Measurements from ENCODE around the gene B3GNT3. TPM values are rescaled to one million over a fixed set of nuclear protein-coding genes. Genes with fewer than 3 reads are reported as not detected.

B3GNT3 gene, protein sequence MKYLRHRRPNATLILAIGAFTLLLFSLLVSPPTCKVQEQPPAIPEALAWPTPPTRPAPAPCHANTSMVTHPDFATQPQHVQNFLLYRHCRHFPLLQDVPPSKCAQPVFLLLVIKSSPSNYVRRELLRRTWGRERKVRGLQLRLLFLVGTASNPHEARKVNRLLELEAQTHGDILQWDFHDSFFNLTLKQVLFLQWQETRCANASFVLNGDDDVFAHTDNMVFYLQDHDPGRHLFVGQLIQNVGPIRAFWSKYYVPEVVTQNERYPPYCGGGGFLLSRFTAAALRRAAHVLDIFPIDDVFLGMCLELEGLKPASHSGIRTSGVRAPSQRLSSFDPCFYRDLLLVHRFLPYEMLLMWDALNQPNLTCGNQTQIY
- polyA plus RNA-seq (ENCODE audit: insufficient read length in 4 of 4), result 10 to 100 TPM in 2 of 4 donors, 1 to 10 TPM in 2; 5.1 to 12.0 (median 8.0) TPM

DNA sequence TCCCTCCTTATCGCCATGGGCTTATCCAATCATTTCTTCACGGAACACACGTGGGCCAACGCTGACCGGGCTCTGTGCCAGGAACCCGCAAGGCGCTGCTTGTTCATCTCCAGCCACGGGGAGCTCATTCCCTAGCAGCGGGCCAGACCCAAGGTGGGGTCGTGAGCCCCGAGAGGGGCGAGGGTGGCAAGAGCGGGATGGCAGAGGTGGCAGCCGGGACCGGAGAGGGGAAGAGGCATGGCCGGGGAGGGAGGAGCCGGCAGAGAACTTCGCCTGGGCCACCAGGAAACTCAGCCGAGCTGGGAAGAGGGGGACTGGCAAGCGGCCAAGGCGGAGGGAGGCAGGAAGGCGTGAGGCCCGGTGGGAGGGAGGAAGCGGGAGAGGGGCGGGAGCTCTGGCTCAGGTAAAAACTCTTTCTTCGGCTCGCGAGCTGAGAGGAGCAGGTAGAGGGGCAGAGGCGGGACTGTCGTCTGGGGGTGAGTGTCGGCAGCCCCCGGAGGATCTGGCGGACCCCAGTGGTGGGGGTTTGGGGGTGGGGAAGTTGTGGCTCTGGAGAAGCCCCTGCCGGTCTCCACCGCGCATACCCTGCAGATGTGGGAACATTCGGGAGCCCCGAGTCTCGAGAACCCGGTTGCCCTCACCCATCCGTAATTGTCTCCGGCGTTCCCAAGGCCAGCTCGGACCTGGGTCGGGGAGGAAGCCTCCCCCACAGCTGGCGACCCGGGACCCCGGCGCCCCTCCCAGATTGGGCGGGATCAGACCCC, at the start of gene B3GNT3:
Gene B3GNT3, plus strand, starts transcription at position 408 of the 764 bp plus-strand sequence. CDS start 12,670 bp downstream, outside the sequence.
- no peak for DNase-seq (ENCODE audit: low read depth in 4 of 4, low spot score in 2 of 4)

DNA sequence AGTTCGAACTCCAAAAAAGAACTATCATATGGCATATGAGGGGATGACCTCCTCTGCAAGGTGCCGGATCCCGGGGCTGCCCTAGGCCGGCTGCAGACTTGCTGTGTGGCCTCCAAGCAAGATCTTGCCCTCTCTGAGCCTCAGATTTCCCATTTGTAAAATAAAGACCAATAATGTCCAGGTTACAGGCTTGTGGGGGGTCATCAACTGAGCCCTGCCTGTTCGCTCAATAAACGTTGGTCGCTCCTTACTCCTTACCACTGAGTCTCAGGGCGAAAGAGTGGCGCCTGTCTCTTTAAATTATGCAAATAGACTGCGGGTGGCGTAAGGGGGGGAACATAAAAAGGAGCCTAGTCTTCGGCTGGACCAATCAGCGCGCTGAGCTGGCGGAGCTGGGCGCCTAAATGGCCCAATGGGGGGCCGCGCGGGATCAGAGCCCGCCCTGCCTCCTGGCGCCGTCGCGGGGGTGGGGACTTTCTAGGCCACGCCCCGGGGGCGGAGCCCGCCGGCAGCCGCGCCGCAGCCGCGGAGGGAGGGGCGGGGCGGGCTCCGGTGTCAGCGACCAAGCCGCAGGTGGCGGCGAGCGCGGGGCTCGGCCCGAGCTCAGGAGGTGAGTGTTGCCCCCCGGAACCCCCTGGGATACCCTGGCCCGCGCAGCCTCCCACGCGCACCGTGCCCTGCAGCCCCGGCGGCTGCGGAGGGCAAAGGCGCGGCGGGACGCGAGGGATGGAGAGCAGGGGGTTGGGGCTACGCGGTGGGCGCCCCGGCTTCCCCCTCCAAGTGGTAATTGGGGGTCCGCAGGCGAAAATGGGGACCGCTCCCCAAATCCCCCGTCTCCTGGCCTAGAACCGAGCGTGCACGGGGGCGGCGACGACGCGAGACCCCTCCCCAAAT, 47.5 kb upstream of the B3GNT3 start:
- DNase-seq (ENCODE audit: low read depth in 4 of 4, low spot score in 2 of 4), result peak in 3 of 4 donors; percentile 70 to 84 (median 81)

DNA sequence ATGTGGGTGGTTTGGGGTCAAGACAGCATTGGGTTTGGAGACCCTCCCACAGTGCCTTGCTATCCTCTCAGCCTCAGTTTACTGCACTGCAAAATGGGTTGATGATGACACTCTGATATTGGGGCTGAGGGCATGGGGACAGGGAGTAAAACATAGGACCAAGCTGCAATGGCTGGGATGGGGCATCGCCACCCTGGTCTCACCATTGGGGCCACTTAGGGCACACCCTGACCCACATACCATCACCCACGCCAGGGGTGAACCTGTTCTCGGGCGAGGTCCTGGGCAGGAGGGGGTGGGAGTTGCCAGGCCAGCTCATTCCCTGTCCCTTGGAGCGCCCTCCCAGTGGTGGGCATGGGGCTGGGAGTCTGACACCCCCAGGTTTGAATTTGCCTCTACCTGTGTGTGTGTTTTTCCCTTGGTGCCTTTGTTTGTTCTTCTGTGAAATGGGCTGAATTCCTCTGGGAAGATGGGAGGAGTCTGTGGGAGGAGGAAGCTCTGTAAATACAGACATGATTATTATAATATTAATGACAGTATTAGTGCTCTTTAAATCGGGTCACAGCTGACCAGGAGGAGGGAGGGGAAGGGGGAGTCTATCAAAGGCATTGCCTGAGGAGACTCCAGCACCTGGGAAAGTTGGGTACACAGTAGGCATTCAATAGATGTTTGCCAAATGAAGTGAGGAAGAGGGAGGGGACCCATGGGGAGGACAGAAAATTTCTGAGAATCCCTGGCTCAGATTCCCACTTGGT, 45.9 kb upstream of the B3GNT3 start:
- no peak for DNase-seq (ENCODE audit: low read depth in 4 of 4, low spot score in 2 of 4)

DNA sequence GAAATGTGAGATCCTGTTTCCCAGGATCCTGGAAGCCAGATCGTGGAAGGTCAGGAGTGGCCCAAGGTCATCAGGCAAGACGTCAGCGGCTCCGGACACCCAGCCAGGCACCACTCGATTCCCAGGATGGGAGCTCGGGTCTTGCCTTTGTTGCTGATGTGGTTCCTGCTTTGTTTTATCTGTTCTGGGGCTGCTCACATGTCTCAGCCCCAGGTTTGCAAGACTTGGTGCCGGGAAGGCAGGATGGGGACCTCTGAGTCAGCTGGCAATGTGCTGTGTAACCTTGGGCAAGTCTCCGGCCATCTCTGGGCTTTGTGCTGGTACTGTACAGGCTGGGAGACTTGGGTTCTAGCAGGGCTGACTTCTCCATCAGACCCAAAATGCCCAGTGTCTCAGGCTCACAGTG, 45.0 kb upstream of the B3GNT3 start:
- DNase-seq (ENCODE audit: low read depth in 4 of 4, low spot score in 2 of 4), result no peak

DNA sequence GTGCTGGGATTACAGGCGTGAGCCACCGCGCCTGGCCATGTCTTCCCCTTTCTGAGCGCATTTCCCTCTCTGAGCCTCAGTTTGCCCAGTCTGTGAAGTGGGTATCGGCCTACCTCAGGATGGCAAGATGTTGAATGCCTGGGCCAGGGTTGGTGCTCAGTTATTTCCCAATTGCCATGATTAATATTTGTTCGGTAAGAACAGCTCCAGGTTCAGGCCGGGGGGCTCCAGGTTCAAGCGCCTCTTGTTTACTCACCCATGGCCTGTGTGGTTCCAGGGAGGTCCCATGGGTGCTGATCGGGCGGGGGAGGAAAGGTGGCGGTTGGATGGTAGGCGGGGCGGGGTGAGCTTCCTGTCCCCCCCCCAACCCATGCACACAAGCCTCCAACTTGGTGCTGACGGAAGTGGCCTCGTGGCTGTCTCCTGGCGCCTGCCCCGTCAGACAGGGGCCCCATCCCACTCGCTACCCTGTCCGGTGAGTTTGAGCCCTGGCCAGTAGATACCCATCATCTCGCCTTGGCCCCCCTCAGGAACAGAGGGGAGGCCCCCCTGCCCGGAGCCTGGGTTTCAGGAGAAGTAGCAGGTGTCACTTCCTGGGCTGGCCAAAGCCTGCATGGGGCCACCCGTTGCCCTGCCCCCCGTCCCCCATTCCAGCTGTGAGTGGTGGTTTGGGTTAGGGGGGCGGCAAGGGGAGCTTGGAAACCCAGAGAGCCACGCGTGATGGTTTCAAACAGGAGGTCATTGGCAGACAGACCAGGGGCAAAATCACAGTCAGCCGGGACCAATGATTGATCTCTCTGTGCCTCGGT, 43.6 kb upstream of the B3GNT3 start, which contains the start of gene FCHO1:
Gene FCHO1, plus strand, starts transcription at position 375 of the 809 bp plus-strand sequence. CDS start 3,688 bp downstream, outside the sequence.
- no peak for DNase-seq (ENCODE audit: low read depth in 4 of 4, low spot score in 2 of 4)

DNA sequence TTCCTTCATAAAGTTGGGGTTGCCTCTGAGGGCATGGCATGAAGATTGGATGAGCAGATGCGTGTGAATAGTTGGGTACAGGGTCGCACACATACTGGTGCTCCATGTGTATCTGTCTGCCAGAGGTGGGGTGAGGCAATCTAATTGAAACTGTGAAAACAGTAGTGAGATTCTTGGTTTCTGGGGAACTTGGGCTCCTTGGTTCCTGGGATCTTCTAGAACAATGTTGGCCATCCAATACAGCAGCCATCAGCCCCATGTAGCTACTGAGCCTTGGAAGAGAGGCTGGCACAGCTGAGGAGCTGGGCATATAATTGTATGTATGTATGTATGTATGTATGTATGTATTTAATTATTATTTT, 43.0 kb upstream of the B3GNT3 start:
- DNase-seq (ENCODE audit: low read depth in 4 of 4, low spot score in 2 of 4), result no peak

DNA sequence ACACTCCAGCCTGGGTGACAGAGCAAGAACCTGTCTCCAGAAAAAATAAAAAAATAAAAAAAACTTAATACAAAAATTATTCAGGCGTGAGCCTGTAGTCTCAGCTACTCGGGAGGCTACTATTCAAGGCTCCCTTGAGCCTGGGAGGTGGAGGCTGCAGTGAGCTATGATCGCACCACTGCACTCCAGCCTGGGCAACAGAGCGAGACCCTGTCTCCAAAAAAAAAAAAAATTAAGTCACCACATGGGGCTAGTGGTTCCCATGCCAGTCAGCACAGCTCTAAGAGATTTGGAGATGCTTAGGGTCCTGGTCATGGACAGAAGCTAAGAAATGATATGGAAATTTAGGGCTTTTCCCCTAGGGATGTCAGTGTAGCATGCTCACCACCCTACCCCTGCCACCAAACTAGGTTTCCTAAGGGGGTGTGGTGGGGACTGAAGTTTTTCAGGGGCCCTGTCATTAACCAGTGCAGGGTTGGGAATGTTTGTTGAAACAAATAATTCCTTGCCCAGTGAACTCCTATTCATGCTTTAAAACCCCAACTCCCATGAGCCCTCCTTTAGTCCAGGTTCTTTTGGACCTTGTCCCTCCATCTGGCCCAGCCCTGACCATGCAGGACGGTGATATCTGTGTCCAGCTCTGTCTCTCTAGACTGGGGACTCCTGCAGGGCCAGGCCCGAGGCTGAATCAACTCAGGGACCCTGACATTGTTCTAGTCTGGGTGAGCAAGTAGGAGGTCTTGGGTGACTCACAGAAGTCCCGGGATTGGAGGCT, 41.9 kb upstream of the B3GNT3 start:
- no peak for DNase-seq (ENCODE audit: low read depth in 4 of 4, low spot score in 2 of 4)

DNA sequence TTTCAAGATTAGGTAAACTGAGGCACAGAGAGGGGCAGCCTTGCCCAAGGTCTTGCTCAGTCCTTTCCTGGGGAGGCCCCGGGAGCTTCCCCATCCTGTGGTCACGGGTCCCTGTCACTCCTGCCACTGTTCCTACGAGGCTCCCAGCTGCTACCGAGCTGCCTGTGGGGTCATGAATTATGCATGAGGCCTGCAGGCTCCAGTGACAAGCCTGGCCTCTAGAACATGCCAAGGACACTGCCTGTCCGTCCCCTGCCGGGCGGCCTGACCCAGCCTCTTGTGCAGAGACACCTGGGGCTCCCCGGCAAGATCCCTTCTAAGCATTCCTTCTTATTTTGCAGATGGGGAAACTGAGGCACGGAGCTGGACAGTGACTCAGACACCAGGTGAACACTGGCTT, 41.0 kb upstream of the B3GNT3 start:
- DNase-seq (ENCODE audit: low read depth in 4 of 4, low spot score in 2 of 4), result no peak

DNA sequence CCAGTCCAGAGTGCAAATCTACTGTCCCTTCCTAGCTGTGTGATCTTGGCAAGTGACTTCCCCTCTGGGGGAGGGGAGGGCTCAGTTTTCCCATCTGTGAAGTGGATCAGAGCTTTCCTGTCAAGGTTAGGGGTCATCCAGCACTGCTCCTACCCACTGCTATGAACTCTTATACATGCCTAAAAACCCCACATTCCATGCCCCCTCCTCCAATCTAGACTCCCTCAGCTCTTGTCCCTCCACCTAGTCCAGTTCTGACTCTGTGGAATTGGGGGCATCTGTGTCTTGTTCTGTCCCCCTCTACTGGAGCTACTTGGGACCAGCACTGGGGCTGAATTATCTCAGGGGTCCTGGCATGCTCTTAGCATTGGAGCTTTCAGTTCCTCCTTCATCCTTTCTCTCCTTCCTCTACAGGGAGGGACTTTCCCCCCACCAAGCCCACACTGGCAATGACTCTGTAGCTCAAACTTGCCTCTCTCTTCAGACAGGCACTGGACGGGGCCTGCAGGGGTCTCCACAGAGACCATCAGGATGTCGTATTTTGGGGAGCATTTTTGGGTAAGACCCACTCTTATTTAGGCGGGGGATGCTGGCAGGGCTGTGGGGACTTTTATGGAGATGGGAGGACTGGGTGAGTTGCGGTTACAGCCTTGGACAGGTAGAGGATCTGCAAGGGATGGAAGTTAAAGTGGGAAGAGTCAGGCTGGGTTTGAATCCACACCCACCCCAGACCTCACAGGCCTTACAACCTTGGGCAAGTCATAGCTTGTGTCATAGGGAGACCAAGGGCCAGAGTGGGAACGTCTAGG, 40.1 kb upstream of the B3GNT3 start:
- no peak for DNase-seq (ENCODE audit: low read depth in 4 of 4, low spot score in 2 of 4)

DNA sequence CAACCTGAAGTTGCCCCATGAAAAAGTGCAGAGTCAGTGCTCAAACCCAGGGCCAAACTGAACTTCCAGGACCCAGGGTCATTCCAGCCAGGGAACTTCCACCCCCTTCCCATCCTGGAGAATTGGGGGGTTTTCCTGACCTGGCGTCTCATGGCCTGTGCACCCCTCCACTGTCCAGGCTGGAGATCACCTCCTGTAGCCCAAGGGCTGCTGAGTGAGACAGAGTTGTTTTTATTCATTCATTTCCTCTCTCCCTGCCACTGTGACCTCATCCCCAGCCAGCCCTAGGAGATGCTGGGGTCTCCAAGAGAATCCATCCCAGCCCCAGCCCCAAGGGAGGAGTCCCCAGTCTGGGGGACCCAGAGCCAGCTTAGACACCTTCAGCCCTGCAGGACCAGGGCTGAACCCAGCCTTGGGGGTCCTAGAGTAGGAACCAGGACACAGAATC, 39.5 kb upstream of the B3GNT3 start:
- DNase-seq (ENCODE audit: low read depth in 4 of 4, low spot score in 2 of 4), result no peak

DNA sequence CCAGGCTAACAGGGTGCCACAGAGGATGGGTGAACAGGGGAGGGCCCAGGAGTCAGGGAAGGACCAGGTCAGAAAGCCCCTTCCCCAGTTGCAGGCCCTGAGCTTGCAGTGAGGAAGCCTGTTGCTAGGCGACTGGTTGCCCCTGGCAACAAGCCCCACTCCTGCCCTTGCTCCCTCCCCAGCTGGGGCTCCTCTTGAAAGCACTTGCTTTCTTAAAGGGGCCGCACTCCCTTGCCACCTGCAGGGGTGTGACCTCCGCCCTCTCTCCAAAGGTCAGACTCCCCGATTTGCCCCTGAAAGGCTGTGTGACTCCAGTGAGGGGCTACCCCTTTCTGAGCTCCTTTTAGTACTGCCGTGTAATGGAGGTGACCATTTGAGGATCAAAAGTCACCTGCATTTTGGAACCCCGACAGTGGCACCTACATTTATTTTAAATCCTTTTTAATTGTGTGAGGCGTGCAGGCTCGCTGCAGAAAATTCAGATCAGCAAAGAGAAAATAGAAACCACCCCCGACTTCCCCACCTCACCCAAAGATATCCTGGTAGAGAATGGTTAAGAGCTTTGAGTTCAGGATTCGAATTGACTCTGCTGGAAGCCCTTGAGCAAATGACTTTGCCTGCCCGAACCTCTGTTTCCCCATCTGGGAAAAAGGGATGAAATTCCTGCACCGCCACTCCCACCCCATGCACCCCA, 38.8 kb upstream of the B3GNT3 start:
- no peak for DNase-seq (ENCODE audit: low read depth in 4 of 4, low spot score in 2 of 4)

DNA sequence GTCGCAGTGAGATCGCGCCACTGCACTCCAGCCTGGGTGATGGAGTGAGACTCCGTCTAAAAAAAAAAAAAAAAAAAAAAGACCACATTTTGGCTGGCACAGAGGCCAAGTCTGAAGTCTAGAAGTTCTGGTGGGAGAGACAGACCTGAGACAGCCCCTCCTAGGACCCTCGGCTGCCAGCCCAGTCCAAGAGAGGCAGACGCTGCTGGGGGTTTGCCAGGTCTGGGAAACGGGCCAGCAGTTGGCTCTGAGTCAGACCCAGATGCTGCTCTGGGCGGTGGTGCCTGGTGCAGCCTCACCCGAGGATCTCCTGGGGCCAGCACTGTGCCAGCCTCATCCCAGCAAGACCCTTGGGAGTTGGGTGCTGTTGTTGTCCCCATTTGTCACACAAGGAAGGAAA, 37.8 kb upstream of the B3GNT3 start:
- DNase-seq (ENCODE audit: low read depth in 4 of 4, low spot score in 2 of 4), result no peak

DNA sequence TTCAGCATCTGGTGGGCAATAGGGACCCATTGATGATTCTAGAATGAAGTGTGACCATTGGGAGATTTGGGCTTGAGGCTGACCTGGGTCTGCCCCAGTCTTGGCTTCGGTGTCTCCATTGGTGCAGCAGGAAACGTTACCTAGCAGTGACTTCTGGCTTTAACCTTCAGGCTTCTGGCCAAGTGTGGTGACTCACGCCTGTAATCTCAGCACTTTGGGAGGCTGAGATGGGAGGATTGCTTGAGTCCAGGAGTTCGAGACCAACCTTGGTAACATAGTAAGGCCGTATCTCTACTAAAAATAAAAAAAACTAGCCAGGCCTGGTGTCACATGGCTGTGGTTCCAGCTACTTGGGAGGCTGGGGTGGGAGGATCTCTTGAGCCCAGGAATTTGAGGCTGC, 36.4 kb upstream of the B3GNT3 start:
- no peak for DNase-seq (ENCODE audit: low read depth in 4 of 4, low spot score in 2 of 4)

DNA sequence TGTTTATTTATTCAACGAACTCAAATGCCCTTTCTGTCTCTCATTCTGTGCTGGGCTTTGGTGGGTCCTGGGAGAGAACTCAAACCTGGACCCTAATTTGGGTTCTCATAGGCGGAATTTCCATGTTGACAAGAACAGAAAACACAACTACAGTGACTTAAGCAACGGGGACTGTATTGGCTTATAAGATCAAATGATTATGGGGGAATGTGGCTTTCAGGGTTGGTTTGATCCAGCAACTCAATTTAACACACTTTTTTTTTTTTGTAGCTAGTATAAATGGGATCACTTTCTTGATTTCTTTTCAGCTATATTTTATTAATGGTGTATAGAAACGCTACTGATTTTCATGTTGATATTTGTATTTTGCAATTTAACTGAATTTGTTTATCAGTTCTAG, 33.8 kb upstream of the B3GNT3 start:
- DNase-seq (ENCODE audit: low read depth in 4 of 4, low spot score in 2 of 4), result no peak

DNA sequence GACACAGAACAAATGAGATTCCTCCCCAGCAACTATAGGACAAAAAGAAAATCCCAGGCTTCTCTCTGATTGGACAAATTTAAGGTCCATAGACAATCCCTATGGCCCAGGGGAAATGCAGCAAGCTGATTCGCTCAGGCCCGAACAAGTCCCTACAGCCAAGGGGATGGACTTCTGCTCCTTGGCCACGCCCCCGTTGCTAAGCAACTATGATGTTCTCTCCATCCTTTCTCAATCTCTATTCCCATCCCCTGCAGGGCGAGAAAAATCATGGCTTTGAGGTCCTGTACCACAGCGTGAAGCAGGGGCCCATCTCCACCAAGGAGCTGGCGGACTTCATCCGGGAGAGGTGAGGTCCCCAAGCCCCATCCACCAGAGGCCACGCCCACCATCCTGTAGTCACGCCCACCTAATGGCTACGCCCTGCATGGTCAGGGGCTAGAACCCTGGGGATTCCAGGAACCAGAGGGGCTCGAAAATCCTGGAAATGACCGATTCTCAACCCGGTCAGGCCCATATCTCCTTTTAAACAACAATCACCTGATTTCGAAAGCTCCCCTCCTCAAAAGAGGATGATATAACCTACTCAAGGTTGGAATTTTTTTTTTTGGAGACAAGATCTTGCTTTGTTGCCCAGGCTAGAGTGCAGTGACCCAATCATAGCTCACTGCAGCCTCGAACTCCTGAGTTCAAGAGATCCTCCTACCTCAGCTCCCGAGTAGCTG, 32.3 kb upstream of the B3GNT3 start:
- no peak for DNase-seq (ENCODE audit: low read depth in 4 of 4, low spot score in 2 of 4)

DNA sequence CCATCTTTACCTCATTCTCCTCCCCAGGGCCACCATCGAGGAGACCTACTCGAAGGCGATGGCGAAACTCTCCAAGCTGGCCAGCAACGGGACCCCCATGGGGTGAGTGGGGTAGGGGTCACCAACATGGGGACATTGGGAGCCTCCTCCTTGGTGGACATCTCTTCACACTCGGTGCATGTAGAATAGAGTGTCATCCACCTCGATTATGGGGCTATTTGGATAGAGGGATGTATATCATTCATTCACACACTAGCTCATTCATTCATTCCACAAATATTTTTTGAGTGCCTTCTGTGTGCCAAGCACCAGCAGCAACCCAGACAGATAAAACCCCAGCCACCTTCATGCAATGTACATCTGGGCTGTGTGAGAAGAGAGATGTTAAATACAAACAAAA, 30.6 kb upstream of the B3GNT3 start:
- DNase-seq (ENCODE audit: low read depth in 4 of 4, low spot score in 2 of 4), result no peak

All from left renal cortex interstitium (tissue), 4 donors.